HCT116 (cell line): ENCODE data around the gene AFTPH. TPM values are rescaled to one million over a fixed set of nuclear protein-coding genes. Genes with fewer than 3 reads are reported as not detected.

Source experiments
- ATAC-seq: fragments of 200-7000 bp; cut with Tn5 transposase; 2 replicates; pipeline ENCODE4 v1.9.1; 2020; ENCODE audit warnings: mild to moderate bottlenecking, moderate library complexity
- BruUV-seq: library from RNA; stranded (reverse); fragments of 400-500 nt; replicated peaks from 2 replicates; lab custom pipeline; 2021; lab: Mats Ljungman, UMichigan
- CTCF ChIA-PET: fragments of 300-600 bp; sonication (Branson Sonifier 250); formaldehyde crosslinking; loops from one replicate; lab custom pipeline; 2021; ENCODE audit warnings: antibody characterized with exemption; lab: Charles Lee
- POLR2A ChIA-PET: fragments of 300-600, 350-600 bp; sonication (Branson Sonifier 250); formaldehyde crosslinking; loops from one replicate; lab custom pipeline; 2021; ENCODE audit warnings: antibody characterized with exemption; lab: Charles Lee
- RAD21 ChIA-PET, 2 experiments: fragments of 300-600 bp; sonication (Branson Sonifier 250); formaldehyde crosslinking; loops; one replicate each; lab custom pipeline; 2023; ENCODE audit warnings: low total read pairs in 2 of 2; ENCODE audit not compliant: uncharacterized antibody in 2 of 2, unreplicated experiment in 2 of 2, low non-redundant PET in 1 of 2; lab: Charles Lee
- DNase-seq: peaks from one replicate; pipeline ENCODE4 v3.0.0-alpha.2; 2010; ENCODE audit warnings: low read depth, low spot score
- H2AFZ ChIP-seq: fragments of 200-600 bp; shearing (Covaris generic), sonication (generic); 2 replicates; pipeline ENCODE4 v1.6.1; 2017; ENCODE audit warnings: low read depth, mixed run types, mixed read lengths, antibody characterized with exemption, low read length; ENCODE audit not compliant: poor library complexity, severe bottlenecking
- H3K27ac ChIP-seq: 2 replicates; pipeline ENCODE4 v1.5.1; 2012; ENCODE audit warnings: low read depth, low read length
- H3K27me3 ChIP-seq: fragments of 200-600 bp; sonication (generic); 2 replicates; pipeline ENCODE4 v1.6.1; 2016; ENCODE audit warnings: mixed run types, low read length, mixed read lengths; ENCODE audit not compliant: insufficient read depth
- H3K36me3 ChIP-seq, 2 experiments: fragments of 200-500 bp in 1 of 2; fragments of 200-600 bp in 1 of 2; sonication (Bioruptor generic) in 1 of 2; sonication (generic) in 1 of 2; 2 replicates each; pipeline versions ENCODE4 v1.5.1 to v1.6.1; 2014 to 2016; ENCODE audit warnings: low read length in 2 of 2, inconsistent platforms in 1 of 2, mixed read lengths in 1 of 2, mixed run types in 1 of 2; ENCODE audit not compliant: insufficient read depth in 2 of 2, control insufficient read depth in 1 of 2
- H3K4me1 ChIP-seq, 2 experiments: fragments of 200-600 bp in 1 of 2; sonication (generic) in 1 of 2; 2 replicates each; pipeline versions ENCODE4 v1.5.1 to v1.6.1; 2012 to 2017; ENCODE audit warnings: low read length in 2 of 2, inconsistent platforms in 1 of 2, mild to moderate bottlenecking in 1 of 2, mixed read lengths in 1 of 2, mixed run types in 1 of 2, moderate library complexity in 1 of 2; ENCODE audit not compliant: insufficient read depth in 2 of 2, control insufficient read depth in 1 of 2
- H3K4me2 ChIP-seq: fragments of 200-600 bp; sonication (generic); 2 replicates; pipeline ENCODE4 v1.6.1; 2017; ENCODE audit warnings: mixed run types, low read length, mixed read lengths
- H3K4me3 ChIP-seq, 2 experiments: fragments of 200-600 bp in 1 of 2; sonication (generic) in 1 of 2; replicated peaks in 1 of 2; 2 replicates each; pipeline ENCODE4 v1.5.1; 2011 to 2016; ENCODE audit warnings: low read length in 2 of 2, control low read depth in 1 of 2, low read depth in 1 of 2, mild to moderate bottlenecking in 1 of 2, mixed read lengths in 1 of 2, mixed run types in 1 of 2
- H3K79me2 ChIP-seq: fragments of 200-600 bp; sonication (generic); 2 replicates; pipeline ENCODE4 v1.6.1; 2017; ENCODE audit warnings: mild to moderate bottlenecking, mixed run types, low read length, moderate library complexity, mixed read lengths; ENCODE audit not compliant: insufficient read depth
- H3K9ac ChIP-seq: fragments of 200-600 bp; sonication (generic); 2 replicates; pipeline ENCODE4 v1.6.1; 2016; ENCODE audit warnings: low read length, mixed read lengths
- H3K9me2 ChIP-seq: fragments of 200-600 bp; sonication (generic), shearing (Covaris generic); 2 replicates; pipeline ENCODE4 v1.6.1; 2017; ENCODE audit warnings: mixed run types, mild to moderate bottlenecking, moderate library complexity; ENCODE audit not compliant: insufficient read depth
- H3K9me3 ChIP-seq, 2 experiments: fragments of 200-500 bp in 1 of 2; fragments of 200-600 bp in 1 of 2; sonication (Bioruptor generic) in 1 of 2; sonication (generic) in 1 of 2; 2 replicates each; pipeline ENCODE4 v1.6.1; 2014 to 2017; ENCODE audit warnings: low read length in 2 of 2, mixed read lengths in 2 of 2, inconsistent platforms in 1 of 2, low read depth in 1 of 2, mild to moderate bottlenecking in 1 of 2, mixed run types in 1 of 2, moderate library complexity in 1 of 2; ENCODE audit not compliant: control insufficient read depth in 1 of 2, insufficient read depth in 1 of 2
- H4K20me1 ChIP-seq: fragments of 200-600 bp; sonication (generic), shearing (Covaris generic); 2 replicates; pipeline ENCODE4 v1.6.1; 2017; ENCODE audit warnings: mixed run types, mild to moderate bottlenecking, moderate library complexity; ENCODE audit not compliant: insufficient read depth
- ATF3 ChIP-seq: IDR thresholded peaks from 2 replicates; pipeline ENCODE4 v1.6.1; 2012
- CEBPB ChIP-seq: IDR thresholded peaks from 2 replicates; pipeline ENCODE4 v1.6.1; 2012; ENCODE audit warnings: low read depth
- CTCF ChIP-seq, 3 experiments: fragments of 200-600 bp in 1 of 3; sonication (generic) in 1 of 3; IDR thresholded peaks in 2 of 3; conservative IDR thresholded peaks in 1 of 3; 2 replicates each; pipeline ENCODE4 v1.5.1; 2012 to 2017; ENCODE audit warnings: low read depth in 2 of 3, low read length in 2 of 3, antibody characterized with exemption in 1 of 3, borderline replicate concordance in 1 of 3, control low read depth in 1 of 3, mild to moderate bottlenecking in 1 of 3, mixed read lengths in 1 of 3, mixed run types in 1 of 3, moderate library complexity in 1 of 3; ENCODE audit not compliant: insufficient read depth in 1 of 3
- EGR1 ChIP-seq: IDR thresholded peaks from 2 replicates; pipeline ENCODE4 v1.6.1; 2012; ENCODE audit warnings: low read depth
- ELF1 ChIP-seq: IDR thresholded peaks from 2 replicates; pipeline ENCODE4 v1.6.1; 2012; ENCODE audit warnings: low read depth, borderline replicate concordance
- JUND ChIP-seq: IDR thresholded peaks from 2 replicates; pipeline ENCODE4 v1.6.1; 2012
- MAX ChIP-seq: IDR thresholded peaks from 2 replicates; pipeline ENCODE4 v1.6.1; 2012
- POLR2A ChIP-seq: IDR thresholded peaks from 2 replicates; pipeline ENCODE4 v1.7.0; 2011; ENCODE audit warnings: borderline replicate concordance; ENCODE audit not compliant: insufficient read depth, insufficient read length; ENCODE audit errors: extremely low read depth
- POLR2AphosphoS5 ChIP-seq: IDR thresholded peaks from 2 replicates; pipeline ENCODE4 v1.6.1; 2011; ENCODE audit warnings: mild to moderate bottlenecking, low read depth, low read length, moderate library complexity
- REST ChIP-seq: IDR thresholded peaks from 2 replicates; pipeline ENCODE4 v1.6.1; 2012; ENCODE audit warnings: low read depth
- SIN3A ChIP-seq: IDR thresholded peaks from 2 replicates; pipeline ENCODE4 v1.6.1; 2012; ENCODE audit warnings: low read depth
- SP1 ChIP-seq: IDR thresholded peaks from 2 replicates; pipeline ENCODE4 v1.6.1; 2012; ENCODE audit warnings: low read depth
- SRF ChIP-seq: IDR thresholded peaks from 2 replicates; pipeline ENCODE4 v1.6.1; 2012; ENCODE audit warnings: low read depth
- TCF7L2 ChIP-seq: IDR thresholded peaks from 2 replicates; pipeline ENCODE4 v1.7.0; 2011; ENCODE audit warnings: borderline replicate concordance, inconsistent platforms; ENCODE audit not compliant: insufficient read depth, insufficient read length; ENCODE audit errors: extremely low read depth
- YY1 ChIP-seq: IDR thresholded peaks from 2 replicates; pipeline ENCODE4 v1.6.1; 2011; ENCODE audit warnings: low read length, low read depth, moderate library complexity, mild to moderate bottlenecking; ENCODE audit not compliant: insufficient replicate concordance; ENCODE audit errors: extremely low read depth
- ZBTB33 ChIP-seq: IDR thresholded peaks from 2 replicates; pipeline ENCODE4 v1.6.1; 2011; ENCODE audit warnings: mild to moderate bottlenecking, low read length, moderate library complexity; ENCODE audit not compliant: insufficient replicate concordance; ENCODE audit errors: extremely low read depth
- ZFX ChIP-seq: fragments of 450-650 bp; IDR thresholded peaks from 2 replicates; pipeline ENCODE4 v1.6.1; 2017
- ZNF274 ChIP-seq: fragments of 200-500 bp; sonication (Bioruptor generic); IDR thresholded peaks from 2 replicates; pipeline ENCODE4 v1.6.1; 2014; ENCODE audit warnings: mild to moderate bottlenecking, low read depth, low read length, inconsistent platforms
- intact Hi-C: fragments of 100-400 bp; cut with micrococcal nuclease; formaldehyde crosslinking; loops from 2 replicates; pipeline ENCODE4 v1.10.0; 2022
- total RNA-seq: library from RNA; stranded (reverse); gene quantifications from one replicate; pipeline ENCODE4 v1.2.1, GENCODE V29; 2021; ENCODE audit not compliant: unreplicated experiment

Gene AFTPH
- total RNA-seq, 1 experiment from 2014 or later, result 23.6 TPM

- BruUV-seq, result no TSS peak
- H3K27me3 ChIP-seq, result no peaks in the 10 kb centered on the region
- H3K9me3 ChIP-seq, result no peaks in the 10 kb centered on the region
- H3K36me3 ChIP-seq, result peaks cover 28 to 56% of the 10 kb centered on the region in 2 experiments
- no peak overlapping the region for H3K4me3 ChIP-seq
- peaks cover 4 to 6% of the 10 kb centered on the region in 2 experiments for H3K4me1 ChIP-seq
- no peak overlapping the region for H2AFZ ChIP-seq
- H3K9me2 ChIP-seq, result no peaks in the 10 kb centered on the region
- no peak for DNase-seq
- no peak overlapping the region for H3K27ac ChIP-seq
- H3K4me2 ChIP-seq, result no peak overlapping the region
- H4K20me1 ChIP-seq, result peaks cover 30% of the 10 kb centered on the region
- H3K79me2 ChIP-seq, result peaks cover 71% of the 10 kb centered on the region
- ATAC-seq, result no peak
- ChIA-PET CTCF (interaction anchor here (1.0 to 1.3 kb wide), 3 partner anchors 11 to 13 kb away, joined by 3 to 5 read pairs (median 4); no protein-coding TSS in a partner anchor), RAD21 (no interaction called here), POLR2A (no interaction called here)
- intact Hi-C loops, result no loop called here
- H3K9ac ChIP-seq, result no peak overlapping the region
- TF ChIP-seq REST, result no peak
- no peak for TF ChIP-seq CTCF (IDR thresholded peaks at IDR 0.05 in 2 of 3, conservative IDR thresholded peaks at IDR 0.05 in 1 of 3; ENCODE audit: borderline replicate concordance in 1 of 3, insufficient read depth in 1 of 3, low read depth in 2 of 3, low read length in 2 of 3)
- no peak for TF ChIP-seq POLR2AphosphoS5
- no peak for TF ChIP-seq ZBTB33
- no peak for TF ChIP-seq CEBPB
- no peak for TF ChIP-seq TCF7L2
- TF ChIP-seq YY1, result no peak
- no peak for TF ChIP-seq ZFX
- TF ChIP-seq ATF3, result no peak
- no peak for TF ChIP-seq ZNF274
- TF ChIP-seq SRF, result no peak
- no peak for TF ChIP-seq POLR2A
- TF ChIP-seq SIN3A, result no peak
- no peak for TF ChIP-seq SP1
- no peak for TF ChIP-seq EGR1
- TF ChIP-seq JUND, result no peak
- no peak for TF ChIP-seq MAX
- TF ChIP-seq ELF1, result no peak
Measured at GRCh38 chr2:64632835-64633819, 109.0 kb downstream of the AFTPH start.
